Muscle layer of duodenum (tissue), 2 donors: ENCODE results near the gene FHL3.
"Not testable (repeated sequence)": the region's sequence is repeated elsewhere in the genome, so short reads cannot be mapped to it uniquely, and the experiment has no call there.

Source experiments
- H3K27ac ChIP-seq: one replicate; pipeline ENCODE4 v1.7.0; 2013; ENCODE audit warnings: mild to moderate bottlenecking, low read length
- H3K27me3 ChIP-seq: one replicate; pipeline ENCODE4 v1.7.0; 2013; ENCODE audit warnings: low read depth, mild to moderate bottlenecking, control low read depth, low read length
- H3K36me3 ChIP-seq, 2 donors: one replicate each; pipeline ENCODE4 v1.7.0; 2013; ENCODE audit warnings: low read length in 2 of 2, control low read depth in 1 of 2, mild to moderate bottlenecking in 1 of 2; ENCODE audit not compliant: insufficient read depth in 2 of 2, control insufficient read depth in 1 of 2
- H3K4me1 ChIP-seq, 2 donors: one replicate each; pipeline ENCODE4 v1.7.0; 2013; ENCODE audit warnings: low read length in 2 of 2, mild to moderate bottlenecking in 2 of 2, control low read depth in 1 of 2, moderate library complexity in 1 of 2; ENCODE audit not compliant: insufficient read depth in 2 of 2, control insufficient read depth in 1 of 2
- H3K4me3 ChIP-seq, 2 donors: one replicate each; pipeline ENCODE4 v1.7.0; 2013; ENCODE audit warnings: low read length in 2 of 2, low read depth in 1 of 2, mild to moderate bottlenecking in 1 of 2
- H3K9me3 ChIP-seq, 2 donors: one replicate each; pipeline ENCODE4 v1.7.0; 2013; ENCODE audit warnings: low read length in 2 of 2, control low read depth in 1 of 2, mild to moderate bottlenecking in 1 of 2; ENCODE audit not compliant: control insufficient read depth in 1 of 2
- donor health status: healthy.

The FHL3 gene

DNA sequence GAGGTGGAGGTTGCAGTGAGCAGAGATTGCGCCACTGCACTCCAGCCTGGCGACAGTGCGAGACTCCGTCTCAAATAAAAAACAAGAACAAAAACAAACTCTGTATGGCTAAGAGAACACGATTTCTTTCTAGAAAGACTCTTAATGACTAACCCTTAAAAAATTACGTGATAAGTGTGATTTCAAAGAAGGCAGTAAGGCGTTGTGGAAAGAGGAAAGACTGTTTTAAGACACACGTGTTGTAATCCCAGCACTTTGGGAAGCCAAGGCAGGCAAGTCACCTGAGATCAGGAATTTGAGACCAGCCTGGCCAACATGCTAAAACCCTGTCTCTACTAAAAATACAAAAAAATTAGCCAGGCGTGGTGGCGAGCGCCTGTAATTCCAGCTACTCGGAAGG, 41.2 kb downstream of the FHL3 start:
- H3K4me1 ChIP-seq, H3K27me3 ChIP-seq, H3K4me3 ChIP-seq, H3K27ac ChIP-seq, H3K9me3 ChIP-seq: not testable (repeated sequence)
- peaks cover 31 to 55% of the 10 kb centered on the region in 2 donors for H3K36me3 ChIP-seq

DNA sequence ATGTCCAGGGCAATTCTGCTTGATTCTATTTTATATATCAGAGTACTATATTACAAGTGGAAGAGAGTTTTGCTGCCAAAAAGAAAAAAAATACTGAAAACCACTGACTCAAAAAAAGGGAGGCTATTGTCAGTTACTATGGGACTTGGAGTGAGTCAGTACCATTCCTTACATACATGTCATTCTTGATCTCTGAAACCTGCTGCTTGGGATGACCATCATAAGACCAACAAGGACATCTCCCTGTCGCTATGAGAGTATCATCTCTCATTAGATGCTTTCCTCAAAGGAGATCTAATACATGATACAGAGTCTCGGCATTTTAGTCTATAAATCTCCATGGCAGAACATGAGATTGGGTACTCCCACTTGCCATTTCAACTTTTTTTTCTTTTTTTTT, 46.6 kb downstream of the FHL3 start:
- Histone ChIP-seq H3K4me3 (no peak overlapping the region), H3K27me3 (no peaks in the 10 kb centered on the region), H3K36me3 (peaks cover 29 to 46% of the 10 kb centered on the region in 2 donors)

GRCh38 chr1:37955685-37956084, 49.6 kb downstream of the FHL3 start:
- Histone ChIP-seq H3K27me3 (no peaks in the 10 kb centered on the region), H3K4me1 (no peaks in the 10 kb centered on the region), H3K27ac (no peak overlapping the region), H3K9me3 (no peaks in the 10 kb centered on the region), H3K36me3 (peaks cover 23 to 33% of the 10 kb centered on the region in 2 donors), H3K4me3 (no peak overlapping the region)

More for the DNA sequence above, 46.6 kb downstream of the FHL3 start:
- no peaks in the 10 kb centered on the region for H3K9me3 ChIP-seq
- no peaks in the 10 kb centered on the region for H3K4me1 ChIP-seq
- no peak overlapping the region for H3K27ac ChIP-seq

GRCh38 chr1:37954316-37954971, 50.9 kb downstream of the FHL3 start:
- Histone ChIP-seq H3K4me1 (no peaks in the 10 kb centered on the region), H3K27ac (no peak overlapping the region), H3K36me3 (peaks cover 15 to 26% of the 10 kb centered on the region in 2 donors), H3K27me3 (no peaks in the 10 kb centered on the region), H3K4me3 (no peak overlapping the region), H3K9me3 (no peaks in the 10 kb centered on the region)

DNA sequence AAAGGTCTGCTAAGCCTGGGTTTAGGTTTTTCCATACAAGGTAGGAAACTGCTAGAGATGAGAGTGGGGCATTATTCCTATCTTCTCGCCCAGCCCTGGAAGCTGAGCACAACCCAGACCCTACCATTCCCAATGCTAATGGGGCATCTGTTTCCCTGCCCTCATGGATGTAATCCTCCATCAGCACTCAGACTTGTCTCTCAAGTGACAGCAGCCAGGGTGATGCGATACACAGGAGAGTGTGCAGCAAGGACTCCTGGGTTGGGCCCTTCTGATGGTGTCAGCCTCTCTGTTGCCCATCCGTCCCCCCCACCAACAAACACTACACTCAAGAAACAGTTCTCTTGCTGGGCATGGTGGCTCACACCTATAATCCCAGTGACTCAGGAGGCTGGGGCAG, 52.6 kb downstream of the FHL3 start:
- Histone ChIP-seq H3K27ac (no peak overlapping the region), H3K4me1 (no peaks in the 10 kb centered on the region), H3K27me3 (no peaks in the 10 kb centered on the region), H3K4me3 (no peak overlapping the region), H3K9me3 (no peaks in the 10 kb centered on the region), H3K36me3 (peaks cover 3 to 9% of the 10 kb centered on the region in 2 donors)

DNA sequence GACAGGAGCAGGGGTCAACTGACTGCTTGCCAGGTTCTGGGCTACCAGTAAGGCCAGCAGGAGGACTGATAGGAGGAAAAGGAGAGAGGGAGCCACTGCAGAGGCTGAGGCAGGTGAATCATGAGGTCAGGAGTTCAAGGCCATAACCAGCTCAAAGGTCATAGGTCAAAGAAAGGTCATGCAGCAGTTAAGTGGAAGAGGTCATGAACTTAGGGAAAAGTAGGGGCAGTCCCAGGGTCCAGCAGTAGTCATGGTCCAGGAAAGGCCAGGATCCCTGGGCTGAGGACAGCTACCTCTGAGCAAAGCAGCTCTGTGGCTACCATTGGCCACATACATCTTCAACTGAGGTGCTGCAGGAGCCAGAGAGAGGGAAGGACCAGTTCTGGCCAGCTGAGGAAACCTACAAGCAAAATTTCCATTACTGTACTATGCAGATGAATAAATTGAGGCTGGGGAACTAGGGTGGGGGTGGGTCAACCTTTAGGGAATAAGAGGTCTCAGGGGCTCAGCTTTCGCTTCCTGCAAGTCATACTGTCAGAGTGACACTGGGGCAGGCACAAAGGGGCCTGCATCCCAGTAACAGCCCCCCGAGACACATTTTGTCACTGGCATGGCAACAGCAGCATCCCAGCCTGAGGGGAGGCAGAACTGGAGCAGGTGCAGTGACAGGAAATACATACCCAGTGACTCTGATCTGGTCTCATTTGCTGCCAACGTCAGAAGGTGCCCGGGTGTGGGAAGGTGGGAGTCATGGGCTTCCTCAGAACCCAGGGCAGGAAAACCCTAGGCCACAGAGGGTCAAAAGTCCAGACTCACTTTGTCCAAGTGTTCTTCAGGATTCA, 53.3 kb downstream of the FHL3 start:
- no peak overlapping the region for H3K4me3 ChIP-seq
- H3K27me3 ChIP-seq, result no peaks in the 10 kb centered on the region
- H3K4me1 ChIP-seq, result no peaks in the 10 kb centered on the region
- H3K36me3 ChIP-seq, result peaks cover 0 to 1% of the 10 kb centered on the region in 2 donors
- H3K9me3 ChIP-seq, result no peaks in the 10 kb centered on the region
- H3K27ac ChIP-seq, result no peak overlapping the region

DNA sequence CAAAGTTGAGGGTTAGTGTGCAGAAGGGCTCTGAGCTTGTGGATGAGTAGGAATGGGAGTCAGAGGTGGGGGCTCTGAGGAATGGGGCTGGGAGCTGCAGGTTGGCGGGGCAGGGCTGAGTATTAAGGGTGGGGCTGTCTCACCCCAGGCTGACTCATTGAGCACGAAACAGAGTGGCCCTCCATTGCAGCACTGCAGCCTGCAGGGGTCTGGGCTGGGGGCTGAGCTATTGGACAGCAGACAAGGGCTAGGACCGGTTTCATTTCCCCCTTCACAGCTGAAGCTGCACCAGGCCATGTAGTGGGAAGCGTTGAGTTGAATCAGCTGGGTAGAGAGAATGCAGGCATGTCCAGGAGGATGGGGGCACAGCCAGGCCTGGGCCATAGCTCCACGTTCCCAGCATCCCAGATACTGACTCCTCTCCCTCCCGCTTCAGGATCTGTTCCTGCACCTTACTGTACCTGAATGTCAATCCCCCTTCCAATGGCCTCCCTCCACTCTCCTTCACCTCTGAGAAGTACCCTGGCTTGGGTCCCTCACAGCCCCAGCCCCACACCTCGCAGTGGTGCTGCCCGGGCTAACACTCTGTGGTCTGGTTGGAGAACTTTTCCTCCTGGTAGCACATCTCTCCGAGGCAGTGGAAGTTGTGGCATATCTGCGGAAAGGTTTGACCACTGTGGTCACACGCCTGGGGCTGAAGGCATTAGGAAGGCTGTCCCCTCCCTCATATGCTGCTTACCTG, 54.1 kb downstream of the FHL3 start:
- no peaks in the 10 kb centered on the region for H3K4me1 ChIP-seq

GRCh38 chr1:37949524-37950152, 55.7 kb downstream of the FHL3 start:
- H3K9me3 ChIP-seq, result no peaks in the 10 kb centered on the region
- no peak overlapping the region for H3K4me3 ChIP-seq
- no peaks in the 10 kb centered on the region for H3K36me3 ChIP-seq
- peaks cover 6 to 15% of the 10 kb centered on the region in 2 donors for H3K4me1 ChIP-seq
- no peak overlapping the region for H3K27ac ChIP-seq
- no peaks in the 10 kb centered on the region for H3K27me3 ChIP-seq

More for the DNA sequence above, 54.1 kb downstream of the FHL3 start:
- Histone ChIP-seq H3K9me3 (no peaks in the 10 kb centered on the region), H3K27me3 (no peaks in the 10 kb centered on the region), H3K4me3 (no peak overlapping the region), H3K36me3 (no peaks in the 10 kb centered on the region), H3K27ac (no peak overlapping the region)

DNA sequence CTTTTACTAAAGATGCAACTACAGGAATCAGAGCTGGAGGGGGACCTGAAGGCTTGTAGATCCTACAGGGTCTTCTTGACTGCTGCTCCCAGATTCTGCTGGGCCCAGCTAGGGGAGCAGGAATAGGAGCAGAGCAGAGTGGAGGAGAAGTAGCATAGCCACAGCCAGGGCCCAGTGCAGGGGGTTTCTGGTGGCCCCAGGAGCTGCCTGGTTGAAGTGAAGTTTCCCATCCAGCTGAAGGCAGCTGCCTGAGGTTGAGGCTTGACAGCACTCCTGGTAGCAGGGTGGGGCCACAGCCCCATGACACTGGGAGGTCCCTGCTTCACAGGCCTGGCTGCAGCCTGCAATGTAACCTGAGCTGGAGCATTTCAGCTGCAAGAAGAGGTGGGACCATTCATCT, 56.5 kb downstream of the FHL3 start:
- no peak overlapping the region for H3K27ac ChIP-seq
- H3K4me3 ChIP-seq, result no peak overlapping the region
- peaks cover 6 to 17% of the 10 kb centered on the region in 2 donors for H3K4me1 ChIP-seq
- no peaks in the 10 kb centered on the region for H3K27me3 ChIP-seq
- peaks cover 2 to 3% of the 10 kb centered on the region in 2 donors for H3K36me3 ChIP-seq
- H3K9me3 ChIP-seq, result no peaks in the 10 kb centered on the region

DNA sequence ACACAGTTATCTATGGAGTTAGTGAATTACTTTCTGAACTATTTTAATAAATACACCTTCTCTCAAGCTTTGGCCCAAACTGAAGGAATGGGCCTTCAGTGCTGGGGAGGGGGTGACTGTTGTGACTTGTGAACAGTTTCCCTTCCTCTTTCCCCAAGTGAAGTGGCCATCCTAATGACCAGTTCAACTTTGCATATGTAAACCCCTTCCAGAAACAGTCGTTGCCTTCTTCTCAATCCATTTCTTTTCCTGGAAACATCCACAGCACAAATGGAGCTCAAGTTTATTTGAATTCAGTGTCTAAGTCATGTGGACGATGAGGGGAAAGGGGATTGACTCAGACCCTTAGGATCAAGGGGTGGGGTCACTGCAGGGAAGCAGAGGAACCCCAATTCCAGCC, 57.1 kb downstream of the FHL3 start:
- Histone ChIP-seq H3K27ac (no peak overlapping the region), H3K4me1 (peaks cover 6 to 17% of the 10 kb centered on the region in 2 donors), H3K36me3 (peaks cover 9 to 10% of the 10 kb centered on the region in 2 donors), H3K9me3 (no peaks in the 10 kb centered on the region), H3K27me3 (no peaks in the 10 kb centered on the region), H3K4me3 (no peak overlapping the region)

DNA sequence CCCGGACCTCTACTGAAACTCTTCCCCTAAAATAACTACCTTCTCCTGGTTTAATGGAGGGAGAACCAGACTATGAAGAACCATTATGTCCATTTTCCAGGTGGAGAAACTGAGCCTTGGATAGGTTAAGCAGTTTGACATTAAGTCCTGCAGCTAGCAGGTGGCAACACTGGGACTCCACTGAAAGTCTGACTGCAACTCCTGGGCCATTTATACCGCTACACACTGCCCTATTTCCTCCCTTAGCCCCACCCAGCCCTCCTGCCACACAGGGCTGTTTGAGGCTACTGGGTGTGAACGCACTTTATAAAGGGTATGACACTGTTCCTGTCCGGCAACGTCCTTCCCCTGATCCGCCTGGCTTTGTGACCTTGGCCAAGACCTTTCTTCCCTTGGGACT, 58.0 kb downstream of the FHL3 start:
- Histone ChIP-seq H3K4me3 (peak overlapping the region; percentile 74 to 86), H3K27ac (peak overlapping the region; percentile 100), H3K9me3 (no peaks in the 10 kb centered on the region), H3K27me3 (no peaks in the 10 kb centered on the region), H3K4me1 (peaks cover 6 to 17% of the 10 kb centered on the region in 2 donors), H3K36me3 (peaks cover 10 to 14% of the 10 kb centered on the region in 2 donors)
